ENCODE data around the gene TMEM154. TPM values are rescaled to one million over a fixed set of nuclear protein-coding genes. Genes with fewer than 3 reads are reported as not detected.

Gene TMEM154
- polyA plus RNA-seq, 1 donor (not counting 4 experiments of a cell fraction or from before 2014, with no cell fraction given), result 106 TPM

DNA sequence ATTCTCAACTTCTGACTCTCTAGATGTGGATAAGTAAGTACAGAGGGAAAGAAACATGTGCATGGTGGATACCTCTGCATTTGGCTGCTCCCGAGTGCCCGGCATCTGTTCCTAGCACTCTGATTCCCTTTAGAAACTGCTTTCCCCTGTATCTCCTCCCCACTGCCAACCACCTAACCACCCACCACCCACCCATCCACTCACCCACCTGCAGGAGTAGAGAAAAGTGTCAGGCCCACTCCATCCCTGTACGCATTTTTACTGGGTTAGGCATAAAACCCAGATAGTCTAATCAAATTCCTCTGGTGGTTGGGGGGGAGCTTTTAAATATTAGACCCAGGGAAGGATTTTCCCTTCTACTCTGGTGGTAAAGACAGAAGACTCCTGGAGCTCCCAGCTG, 63.0 kb downstream of the TMEM154 start:
- H2AFZ ChIP-seq (ENCODE audit: control insufficient read depth, low read length), result no peak overlapping the region
- no peaks in the 10 kb centered on the region for H3K36me3 ChIP-seq (ENCODE audit: control insufficient read depth in 2 of 2, extremely low read depth in 1 of 2, insufficient read depth in 2 of 2, low read length in 2 of 2)
- DNase-seq (ENCODE audit: low read depth, low spot score) (no peak), FAIRE-seq (no peak)
- H3K9me1 ChIP-seq (ENCODE audit: control insufficient read depth, extremely low read depth, insufficient read depth, low read length), result no peaks in the 10 kb centered on the region
- no peak overlapping the region for H3K9ac ChIP-seq (ENCODE audit: control insufficient read depth, extremely low read depth, insufficient read depth, low read length)
- no peaks in the 10 kb centered on the region for H4K20me1 ChIP-seq (ENCODE audit: control insufficient read depth, extremely low read depth, insufficient read depth, low read length)
- no peak overlapping the region for H3K4me2 ChIP-seq (ENCODE audit: control insufficient read depth, extremely low read depth, insufficient read depth, low read depth, low read length)
- peaks cover 22% of the 10 kb centered on the region for H3K4me1 ChIP-seq (ENCODE audit: control insufficient read depth, extremely low read depth, insufficient read depth, low read length)
- no peaks in the 10 kb centered on the region for H3K79me2 ChIP-seq (ENCODE audit: control insufficient read depth, insufficient read depth, low read length)
- no peaks in the 10 kb centered on the region for H3K27me3 ChIP-seq (ENCODE audit: control insufficient read depth, extremely low read depth, insufficient read depth, low read length)
- dilution Hi-C loops (cut with MboI; ENCODE audit: extremely low pct_ligation_motif_present, low sequenced_read_pairs), result no loop called here
- no peaks in the 10 kb centered on the region for H3K9me3 ChIP-seq (ENCODE audit: control insufficient read depth, low read depth, low read length)
- no peak overlapping the region for H3K4me3 ChIP-seq (ENCODE audit: control insufficient read depth in 2 of 3, extremely low read depth in 1 of 3, insufficient read depth in 2 of 3, low read depth in 1 of 3, low read length in 3 of 3)
- no peak for TF ChIP-seq EZH2 (IDR thresholded peaks at IDR 0.05; ENCODE audit: low read length)
- TF ChIP-seq, protein P1, sequence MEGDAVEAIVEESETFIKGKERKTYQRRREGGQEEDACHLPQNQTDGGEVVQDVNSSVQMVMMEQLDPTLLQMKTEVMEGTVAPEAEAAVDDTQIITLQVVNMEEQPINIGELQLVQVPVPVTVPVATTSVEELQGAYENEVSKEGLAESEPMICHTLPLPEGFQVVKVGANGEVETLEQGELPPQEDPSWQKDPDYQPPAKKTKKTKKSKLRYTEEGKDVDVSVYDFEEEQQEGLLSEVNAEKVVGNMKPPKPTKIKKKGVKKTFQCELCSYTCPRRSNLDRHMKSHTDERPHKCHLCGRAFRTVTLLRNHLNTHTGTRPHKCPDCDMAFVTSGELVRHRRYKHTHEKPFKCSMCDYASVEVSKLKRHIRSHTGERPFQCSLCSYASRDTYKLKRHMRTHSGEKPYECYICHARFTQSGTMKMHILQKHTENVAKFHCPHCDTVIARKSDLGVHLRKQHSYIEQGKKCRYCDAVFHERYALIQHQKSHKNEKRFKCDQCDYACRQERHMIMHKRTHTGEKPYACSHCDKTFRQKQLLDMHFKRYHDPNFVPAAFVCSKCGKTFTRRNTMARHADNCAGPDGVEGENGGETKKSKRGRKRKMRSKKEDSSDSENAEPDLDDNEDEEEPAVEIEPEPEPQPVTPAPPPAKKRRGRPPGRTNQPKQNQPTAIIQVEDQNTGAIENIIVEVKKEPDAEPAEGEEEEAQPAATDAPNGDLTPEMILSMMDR (optimal IDR thresholded peaks at IDR 0.05 in 1 of 3, IDR thresholded peaks at IDR 0.05 in 1 of 3, conservative IDR thresholded peaks at IDR 0.05 in 1 of 3; ENCODE audit: extremely low read depth in 1 of 3, insufficient read depth in 2 of 3, low read length in 3 of 3), result no peak
- no peak overlapping the region for H3K27ac ChIP-seq (ENCODE audit: control insufficient read depth, insufficient read depth, low read length)

DNA sequence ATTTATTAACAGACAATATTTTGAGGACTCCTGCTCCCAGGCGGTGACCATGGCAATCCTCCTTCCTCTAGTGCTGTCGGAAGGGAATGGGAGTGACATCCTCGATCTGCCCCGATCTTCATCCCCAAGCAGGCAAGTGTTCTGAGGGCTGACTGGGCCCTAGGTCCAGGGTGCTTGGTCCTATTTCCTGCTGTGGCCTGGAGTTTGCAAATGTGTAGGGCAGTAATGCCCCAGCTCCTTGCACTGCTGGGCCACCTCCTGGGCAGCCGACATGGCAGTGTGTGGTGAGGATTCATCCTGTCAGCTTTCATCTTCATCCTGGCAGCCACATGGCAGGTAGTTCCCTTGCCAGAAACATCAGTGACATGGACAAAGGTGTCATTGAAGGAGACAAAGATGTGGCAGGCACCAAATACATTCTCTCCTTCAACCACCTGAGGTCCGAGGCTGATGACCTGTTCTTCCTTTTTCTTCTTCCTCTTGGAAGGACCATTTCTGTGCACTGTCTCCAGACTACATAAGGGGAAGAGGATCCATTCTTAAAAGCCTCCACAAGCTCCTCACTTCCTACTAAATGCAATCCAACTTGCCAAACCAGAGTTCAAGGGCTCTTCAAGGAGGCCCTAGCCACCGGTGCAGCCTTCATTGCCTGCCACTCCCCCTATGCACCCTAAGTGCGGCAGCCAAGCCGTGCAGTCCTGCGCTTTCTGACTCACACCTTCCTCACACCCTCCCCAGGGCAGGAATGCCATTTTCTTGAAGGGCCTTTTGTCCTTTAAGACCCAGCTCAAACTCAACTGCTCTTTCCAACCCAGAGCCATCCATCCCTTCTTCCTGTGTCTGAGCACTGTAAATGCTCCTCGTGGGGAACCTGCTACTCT, 65.7 kb downstream of the TMEM154 start:
- H3K27ac ChIP-seq (ENCODE audit: control insufficient read depth, insufficient read depth, low read length), result no peak overlapping the region
- H3K4me3 ChIP-seq (ENCODE audit: control insufficient read depth in 2 of 3, extremely low read depth in 1 of 3, insufficient read depth in 2 of 3, low read depth in 1 of 3, low read length in 3 of 3), result no peak overlapping the region

More for the DNA sequence above, 65.7 kb downstream of the TMEM154 start:
- peaks cover 18% of the 10 kb centered on the region for H3K4me1 ChIP-seq (ENCODE audit: control insufficient read depth, extremely low read depth, insufficient read depth, low read length)
- no peaks in the 10 kb centered on the region for H3K79me2 ChIP-seq (ENCODE audit: control insufficient read depth, insufficient read depth, low read length)
- DNase-seq (ENCODE audit: low read depth, low spot score) (no peak), FAIRE-seq (peak; percentile 78)
- H3K27me3 ChIP-seq (ENCODE audit: control insufficient read depth, extremely low read depth, insufficient read depth, low read length), result no peaks in the 10 kb centered on the region
- no peak overlapping the region for H2AFZ ChIP-seq (ENCODE audit: control insufficient read depth, low read length)
- no peaks in the 10 kb centered on the region for H4K20me1 ChIP-seq (ENCODE audit: control insufficient read depth, extremely low read depth, insufficient read depth, low read length)
- peak overlapping the region; percentile 23 for H3K4me2 ChIP-seq (ENCODE audit: control insufficient read depth, extremely low read depth, insufficient read depth, low read depth, low read length)
- H3K9me1 ChIP-seq (ENCODE audit: control insufficient read depth, extremely low read depth, insufficient read depth, low read length), result no peaks in the 10 kb centered on the region
- no peaks in the 10 kb centered on the region for H3K9me3 ChIP-seq (ENCODE audit: control insufficient read depth, low read depth, low read length)
- no peak overlapping the region for H3K9ac ChIP-seq (ENCODE audit: control insufficient read depth, extremely low read depth, insufficient read depth, low read length)
- H3K36me3 ChIP-seq (ENCODE audit: control insufficient read depth in 2 of 2, extremely low read depth in 1 of 2, insufficient read depth in 2 of 2, low read length in 2 of 2), result no peaks in the 10 kb centered on the region
- dilution Hi-C loops (cut with MboI; ENCODE audit: extremely low pct_ligation_motif_present, low sequenced_read_pairs), result no loop called here
- TF ChIP-seq EZH2 (IDR thresholded peaks at IDR 0.05; ENCODE audit: low read length), result no peak
- TF ChIP-seq, protein P1 (optimal IDR thresholded peaks at IDR 0.05 in 1 of 3, IDR thresholded peaks at IDR 0.05 in 1 of 3, conservative IDR thresholded peaks at IDR 0.05 in 1 of 3; ENCODE audit: extremely low read depth in 1 of 3, insufficient read depth in 2 of 3, low read length in 3 of 3), result no peak
